Activated CD8-positive, alpha-beta memory T cell treated with anti-CD3 and anti-CD28 coated beads, Interleukin-2, amount 50 U/mL, for 1 hour (primary cell): Measurements from ENCODE around the gene RAET1L.
"Not testable (repeated sequence)": the region's sequence is repeated elsewhere in the genome, so short reads cannot be mapped to it uniquely, and the experiment has no call there.

Source experiments
- DNase-seq: peaks from one replicate; pipeline ENCODE4 v3.0.0-alpha.2; 2020; ENCODE audit errors: extremely low read depth

The RAET1L gene

DNA sequence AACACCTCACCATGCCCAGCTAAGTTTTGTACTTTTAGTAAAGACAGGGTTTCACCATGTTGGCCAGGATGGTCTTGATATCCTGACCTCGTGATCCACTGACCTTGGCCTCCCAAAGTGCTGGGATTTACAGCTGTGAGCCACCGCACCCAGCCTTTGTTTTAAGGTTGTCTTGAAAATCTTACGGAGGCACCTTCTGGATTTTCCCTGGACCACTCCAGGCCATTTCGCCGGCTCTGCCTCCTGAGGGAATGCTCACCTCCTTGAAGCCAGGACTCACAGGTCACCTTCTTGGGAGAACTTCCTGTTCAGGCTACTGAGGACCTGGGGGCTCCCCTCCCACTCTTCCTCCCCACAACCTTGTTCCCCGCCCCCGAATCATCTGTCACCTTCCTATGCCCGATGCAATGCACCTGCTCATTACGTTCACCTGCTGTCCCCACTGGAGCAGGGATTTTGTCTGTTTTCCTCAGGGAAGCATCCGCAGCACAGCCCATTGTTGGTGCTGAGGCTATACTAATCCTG, 19.4 kb upstream of the RAET1L start:
- no peak for DNase-seq

DNA sequence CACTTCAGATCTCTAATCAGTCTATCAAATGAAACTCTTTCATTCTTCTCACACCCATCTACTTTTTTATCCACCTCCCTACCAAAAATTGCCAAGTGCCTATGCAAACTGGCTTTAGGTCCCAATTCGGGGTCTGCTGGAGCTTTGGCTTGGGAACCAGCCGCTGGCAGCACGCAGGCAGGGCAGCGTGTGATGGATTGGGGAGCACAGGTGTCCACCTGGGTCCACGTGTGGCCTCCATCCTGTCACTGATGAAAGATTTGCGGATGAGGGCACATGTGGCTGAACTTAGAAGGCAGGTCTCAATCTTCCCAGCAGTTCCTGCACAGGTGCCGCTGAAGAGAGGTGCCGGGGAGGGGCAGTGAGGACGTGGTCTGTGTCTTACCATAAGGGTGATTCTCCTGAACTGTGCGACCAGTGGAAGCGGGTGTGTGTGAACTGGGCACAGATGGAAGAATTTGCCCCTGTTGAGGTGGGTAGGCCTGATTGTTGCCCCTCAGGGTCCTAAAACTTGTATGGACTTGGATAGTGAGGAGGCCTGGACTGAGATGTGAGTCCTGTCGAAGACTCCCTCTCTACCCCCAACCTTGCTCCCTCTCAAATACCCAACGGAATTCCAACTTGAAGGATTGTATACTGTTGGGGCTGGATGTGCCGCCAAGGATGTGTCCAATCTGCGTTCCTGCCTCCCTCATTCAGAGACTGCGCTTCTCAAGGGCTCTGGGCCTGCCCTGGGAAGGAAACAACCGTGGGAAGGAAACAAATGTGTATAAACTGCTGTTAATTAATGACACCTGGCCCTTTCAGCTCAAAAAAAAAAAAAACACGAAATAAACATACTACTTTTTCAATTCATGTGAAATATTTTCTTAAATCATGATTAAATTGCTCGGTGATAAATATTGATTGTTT, 18.4 kb upstream of the RAET1L start:
- DNase-seq, result no peak

DNA sequence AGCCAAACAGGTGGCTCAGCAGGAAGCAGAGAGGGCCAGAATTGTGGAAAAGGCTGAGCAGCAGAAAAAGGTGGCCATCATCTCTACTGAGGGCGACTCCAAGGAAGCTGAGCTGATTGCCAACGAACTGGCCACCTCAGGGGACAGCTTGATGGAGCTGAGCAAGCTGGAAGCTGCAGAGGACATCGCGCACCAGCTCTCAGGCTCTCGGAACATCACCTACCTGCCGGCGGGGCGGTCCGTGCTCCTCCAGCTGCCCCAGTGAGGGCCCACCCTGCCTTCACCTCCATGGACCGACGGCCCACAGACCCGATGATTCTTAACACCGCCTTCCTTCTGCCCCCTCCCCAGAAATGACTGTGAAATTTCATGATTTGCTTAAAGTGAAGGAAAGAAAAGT, 17.8 kb upstream of the RAET1L start:
- DNase-seq, result no peak

DNA sequence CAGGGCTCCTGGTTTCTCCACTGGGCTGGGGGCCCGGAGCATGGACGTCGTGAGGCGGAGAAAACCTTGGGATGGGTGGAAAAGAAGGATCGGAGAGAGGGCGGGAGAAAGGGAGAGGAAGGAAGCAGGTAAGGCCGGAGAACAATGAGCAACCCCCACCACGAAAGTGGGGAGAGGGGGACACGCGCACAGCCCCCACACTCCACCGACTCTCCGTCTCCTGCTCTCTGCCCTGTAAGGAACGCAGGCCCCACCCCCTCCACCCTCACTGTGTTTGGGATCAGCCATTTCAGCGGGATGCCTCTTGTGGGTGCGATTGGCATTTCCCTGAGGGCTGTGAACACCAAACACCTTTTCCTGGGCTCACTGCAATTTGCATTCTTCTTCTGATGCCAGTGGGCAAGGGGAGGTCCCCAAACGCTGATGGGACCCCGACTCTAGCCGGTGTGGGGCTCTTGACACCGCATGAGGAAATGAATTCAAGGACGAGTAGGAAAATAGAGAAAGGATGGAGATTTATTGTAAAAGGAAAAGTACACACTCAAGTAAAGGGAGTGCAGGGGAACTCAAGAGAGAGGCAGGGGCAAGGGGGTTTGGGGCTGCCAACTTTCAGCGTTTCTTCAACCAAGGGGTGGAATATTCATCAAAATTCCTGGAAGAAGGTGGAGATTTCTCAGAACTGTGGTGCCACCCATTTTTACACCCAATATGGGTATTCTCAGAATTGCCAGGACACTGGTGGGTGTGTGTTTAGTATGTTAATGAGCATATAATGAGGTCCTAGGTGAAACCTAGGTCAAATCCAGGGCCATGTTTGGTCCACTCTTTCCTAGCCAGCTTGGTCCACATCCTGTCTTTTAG, 13.1 kb upstream of the RAET1L start:
- no peak for DNase-seq

DNA sequence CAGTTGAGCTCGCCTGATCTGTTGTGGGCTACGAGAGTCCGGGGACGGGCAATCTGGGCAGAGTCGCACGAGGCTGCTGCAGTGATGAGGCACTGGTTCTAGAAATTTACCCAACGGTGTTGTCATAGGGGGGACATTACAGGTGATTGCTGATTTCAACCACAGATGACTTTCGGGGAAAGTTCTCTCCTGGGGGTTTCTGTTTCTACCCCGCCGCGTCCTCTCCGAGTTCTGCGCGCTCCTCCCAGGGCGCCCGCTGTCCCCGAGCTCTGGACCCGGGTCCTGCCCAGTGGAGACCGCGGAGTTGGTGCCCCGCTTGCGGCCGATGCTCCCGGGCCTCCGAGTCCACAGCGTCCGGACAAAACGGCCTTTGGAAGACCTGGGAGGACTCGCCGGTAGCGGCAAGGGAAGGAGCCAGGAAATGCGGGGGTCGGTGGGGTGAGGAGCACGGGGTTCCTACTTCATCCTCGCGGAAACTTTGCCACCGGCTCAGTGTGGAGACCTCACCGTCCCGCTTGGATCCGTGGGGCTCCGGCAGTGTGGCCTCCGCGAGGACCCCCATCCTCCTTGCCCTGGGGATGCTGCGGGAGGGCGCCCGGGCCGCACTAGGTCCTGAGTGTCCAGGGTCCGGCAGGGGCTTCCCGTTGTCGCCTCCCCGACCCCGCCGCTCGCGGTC, 12.3 kb upstream of the RAET1L start:
- no peak for DNase-seq

DNA sequence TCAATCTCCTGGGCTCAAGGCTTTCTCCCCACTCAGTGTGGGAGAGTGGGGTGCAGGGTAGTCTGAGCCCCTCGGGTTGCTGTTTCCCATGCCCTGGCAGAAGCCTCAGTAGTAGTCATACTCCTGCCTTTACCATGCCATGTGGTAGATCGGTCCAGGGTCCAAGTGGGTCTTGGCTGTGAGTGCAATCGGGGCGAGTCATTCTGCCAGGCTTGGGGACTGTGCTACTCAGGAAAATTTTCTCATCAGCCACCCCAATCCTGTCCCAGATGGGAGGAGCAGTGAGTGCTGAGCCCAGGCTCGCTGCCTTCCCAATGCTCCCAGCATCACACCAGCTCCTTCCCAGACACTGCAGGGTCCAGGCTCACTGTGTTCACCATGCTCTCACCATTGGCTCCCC, 10.7 kb upstream of the RAET1L start:
- no peak for DNase-seq

DNA sequence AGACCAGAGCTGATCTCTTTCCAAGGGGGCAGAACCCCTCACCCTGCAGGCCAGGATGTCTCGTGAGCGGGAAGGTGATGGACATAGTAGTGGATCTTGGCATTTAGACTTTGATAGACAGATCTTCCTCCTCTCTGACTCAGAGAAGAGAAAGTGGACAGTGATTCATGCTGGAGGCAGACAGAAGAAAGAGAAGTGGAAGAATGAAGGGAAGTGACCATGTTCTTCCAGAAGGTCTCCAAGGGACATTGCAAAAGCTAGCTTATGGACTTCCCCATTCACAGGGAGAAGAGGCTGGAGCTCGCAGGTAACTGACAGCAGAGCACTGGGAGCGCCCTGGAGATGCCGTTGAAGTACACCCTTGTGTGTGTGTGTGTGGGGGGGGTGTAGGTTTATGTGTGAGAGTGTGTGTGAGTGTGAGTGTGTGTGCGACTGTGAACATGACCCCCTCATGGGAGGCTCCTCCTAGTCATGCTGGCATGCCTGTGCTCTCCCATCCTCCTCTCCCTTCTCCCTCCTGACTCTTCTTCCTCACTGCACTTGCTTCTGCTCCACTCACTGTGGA, 8.0 kb upstream of the RAET1L start:
- DNase-seq, result no peak

DNA sequence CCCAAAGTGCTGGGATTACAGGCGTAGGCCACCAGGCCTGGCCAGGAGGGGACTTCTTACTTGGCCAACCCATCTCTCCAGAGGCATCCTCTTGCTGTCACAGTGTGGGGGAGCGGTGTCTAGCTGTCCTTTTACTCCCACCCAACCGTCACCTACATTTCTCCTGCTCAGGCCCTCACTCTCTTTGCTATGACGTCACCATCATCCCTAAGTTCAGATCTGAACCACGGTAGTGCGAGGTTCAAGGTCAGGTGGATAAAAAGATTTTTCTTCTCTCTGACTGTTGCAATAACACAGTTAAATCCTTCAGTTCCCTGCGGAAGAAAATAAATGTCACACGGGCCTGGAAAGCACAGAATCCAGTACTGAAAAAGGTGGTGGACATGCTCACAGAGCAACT, 7.3 kb upstream of the RAET1L start:
- DNase-seq, result no peak

DNA sequence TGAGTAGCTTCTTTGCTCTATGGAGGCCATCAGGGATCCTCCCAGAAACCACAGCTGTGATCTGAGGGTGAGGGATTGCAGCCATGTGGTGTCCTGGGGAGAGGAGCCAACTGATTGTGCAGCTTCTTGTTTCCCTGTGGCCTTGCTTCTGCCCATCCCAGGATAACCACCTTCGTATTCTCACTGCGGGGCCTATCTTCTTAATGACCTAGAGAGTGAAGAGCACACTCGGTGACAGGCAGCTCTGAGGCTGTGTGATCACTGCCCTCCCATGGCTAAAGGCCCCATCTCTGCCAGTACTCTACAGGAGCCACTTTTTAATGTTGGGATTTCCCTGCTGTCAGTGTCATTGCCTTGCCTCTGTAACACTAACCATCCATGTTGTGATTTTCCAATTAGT, 5.3 kb upstream of the RAET1L start:
- no peak for DNase-seq

DNA sequence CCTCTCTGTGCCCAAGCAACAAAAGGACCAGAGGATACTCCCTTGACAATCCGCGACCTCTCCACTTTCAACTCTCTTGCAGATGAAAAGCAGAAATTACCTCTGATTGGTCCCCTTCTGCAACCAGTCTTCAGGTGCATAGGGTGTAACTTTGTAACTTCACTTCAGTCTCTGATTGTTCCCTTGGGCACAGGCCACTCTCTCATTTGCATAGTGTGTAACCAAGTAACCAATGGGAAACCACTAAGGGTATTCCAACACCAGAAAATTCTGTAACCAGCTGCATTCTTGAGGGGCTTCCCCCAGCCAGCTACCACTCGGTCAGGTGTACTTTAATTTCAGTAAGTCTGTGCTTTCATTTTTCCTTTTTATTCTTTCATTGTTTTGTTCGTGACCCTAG, 4.4 kb upstream of the RAET1L start:
- no peak for DNase-seq

DNA sequence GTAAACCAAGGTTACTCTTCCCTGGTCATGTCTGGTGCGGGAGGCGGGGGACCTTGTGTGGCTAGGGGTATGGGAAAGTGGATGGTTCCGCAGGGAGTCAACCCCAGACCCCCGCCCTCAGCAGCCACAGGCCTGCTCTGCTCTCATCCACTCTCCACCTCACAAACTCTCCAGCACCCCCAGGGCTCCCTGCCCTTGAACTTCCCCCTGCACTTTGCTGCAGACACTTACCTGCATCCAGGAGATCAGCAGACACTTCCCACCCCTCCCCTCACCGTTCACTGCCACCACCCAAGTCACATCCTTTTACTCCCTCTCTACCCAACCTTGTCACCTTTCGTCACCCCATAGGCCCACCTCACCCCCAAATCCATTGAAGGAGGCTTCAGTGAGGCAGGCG, 3.9 kb upstream of the RAET1L start:
- DNase-seq, result no peak

DNA sequence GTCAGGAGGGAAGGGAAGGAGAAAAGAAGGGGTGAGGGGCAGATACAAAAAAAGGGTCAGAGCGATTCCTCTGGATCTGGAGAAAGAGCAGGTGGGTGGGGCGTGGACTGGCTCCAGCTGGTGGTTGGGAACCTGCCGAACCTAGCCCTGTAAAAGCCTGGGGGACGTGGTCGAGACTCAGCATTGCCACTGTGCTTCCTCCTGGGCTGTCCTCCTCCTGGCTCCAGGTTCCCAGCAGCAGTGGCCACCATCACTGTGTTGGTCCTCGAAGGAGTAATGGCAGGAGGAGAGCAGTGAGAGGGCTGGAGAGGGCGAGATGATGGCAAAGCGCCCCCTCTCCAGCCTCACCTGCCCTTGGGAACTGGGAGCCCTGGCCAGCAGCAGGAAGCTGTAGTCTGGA, 3.5 kb upstream of the RAET1L start:
- no peak for DNase-seq

DNA sequence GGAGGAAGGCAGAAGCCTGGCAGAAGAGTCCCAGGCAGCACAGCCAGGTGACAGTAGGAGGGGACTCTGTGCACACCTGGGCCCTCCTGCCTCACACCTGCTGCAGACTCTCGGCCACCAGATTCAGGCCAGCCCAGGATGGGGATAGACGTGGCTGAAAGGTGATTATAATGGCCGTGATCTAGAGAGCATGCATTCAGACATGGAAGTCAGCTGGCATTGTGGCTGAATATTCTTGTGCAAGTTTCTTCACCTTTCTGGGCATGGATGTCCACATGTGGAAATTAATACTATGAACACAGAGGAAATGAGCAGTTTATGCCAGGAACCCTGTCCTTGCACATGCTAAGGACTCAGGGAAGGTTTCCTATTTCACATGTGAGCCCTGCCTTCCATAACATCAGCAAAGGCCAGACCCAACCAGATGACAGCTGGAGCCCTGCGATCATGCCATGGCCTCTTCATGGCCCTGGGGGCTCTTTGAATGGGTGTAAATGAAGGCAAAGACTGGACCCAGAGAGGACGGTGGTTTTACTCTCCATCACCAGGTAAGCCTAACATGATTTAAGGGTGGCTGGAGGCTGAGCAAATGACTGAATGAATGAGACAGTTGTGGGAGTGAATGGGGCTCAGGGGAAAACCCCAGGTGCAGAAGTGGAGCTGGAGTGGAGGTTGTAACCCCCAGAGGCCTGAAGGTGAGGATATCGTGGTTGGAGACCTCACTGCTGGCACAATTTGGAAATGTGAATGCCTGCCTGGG, 2.7 kb upstream of the RAET1L start:
- DNase-seq, result no peak

DNA sequence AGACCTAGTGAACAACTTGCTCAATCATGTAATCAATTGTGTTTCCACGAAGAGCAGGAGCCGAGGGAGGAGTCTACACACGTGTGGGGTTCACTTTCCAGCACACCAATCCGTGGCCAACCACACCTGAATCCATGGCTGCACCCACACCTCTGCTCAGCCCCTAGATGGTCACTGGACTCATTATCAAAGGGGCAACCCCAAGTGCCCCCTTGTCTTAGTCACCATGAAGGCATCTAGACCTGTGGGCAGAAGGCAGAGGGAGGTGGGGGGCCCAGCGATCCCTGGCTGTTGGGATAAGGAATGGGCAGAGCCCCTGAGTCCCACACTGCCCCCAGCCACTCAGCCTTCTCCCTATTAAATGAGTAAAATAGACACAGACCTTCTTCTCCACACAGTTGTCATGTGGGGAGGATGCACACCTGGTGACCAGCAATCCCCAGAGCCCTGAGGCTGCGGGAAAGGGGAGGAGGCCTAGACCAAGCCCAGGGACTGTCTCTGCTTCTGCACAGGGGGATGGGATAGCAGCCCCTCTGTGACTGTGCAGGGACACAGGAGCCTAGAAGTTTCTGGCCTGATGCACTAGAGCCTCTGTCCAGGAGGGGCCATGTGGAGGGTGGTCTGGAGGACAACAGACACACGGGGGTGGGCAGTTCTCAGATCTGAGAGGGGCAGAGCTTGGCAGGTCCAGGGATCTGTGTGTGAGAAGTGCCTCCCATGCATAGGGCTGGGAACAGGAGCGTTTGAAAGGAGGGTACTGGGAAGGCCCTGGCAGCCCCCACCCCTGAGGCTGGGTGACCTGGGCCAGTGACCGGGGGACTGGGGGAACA, 1.9 kb upstream of the RAET1L start:
- DNase-seq, result no peak

DNA sequence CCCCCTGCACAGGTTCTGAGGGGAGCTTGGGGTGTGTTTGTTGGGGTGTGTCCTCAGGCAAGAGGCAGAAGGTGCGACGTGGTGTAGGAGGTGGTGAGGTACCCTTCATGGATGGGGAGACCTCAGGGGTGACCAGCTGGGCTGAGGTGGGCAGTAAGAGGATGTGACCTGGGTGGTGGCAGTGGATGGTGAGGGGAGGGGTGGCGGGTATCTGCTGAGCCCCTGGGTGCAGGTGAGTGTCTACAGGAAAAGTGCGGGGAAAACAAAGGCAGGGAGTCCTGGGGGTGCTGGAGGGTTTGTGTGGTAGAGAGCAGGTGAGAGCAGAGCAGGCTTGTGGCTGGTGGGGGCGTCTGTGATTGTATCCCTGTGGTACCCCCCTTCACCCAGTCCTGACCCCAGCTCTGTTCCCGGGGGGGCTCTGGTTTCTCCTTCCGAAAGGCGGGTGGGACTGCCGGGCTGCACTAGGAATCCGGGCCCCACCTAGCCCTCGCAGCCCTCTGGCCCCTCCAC, 631 bp downstream of the RAET1L start:
- DNase-seq, result no peak

DNA sequence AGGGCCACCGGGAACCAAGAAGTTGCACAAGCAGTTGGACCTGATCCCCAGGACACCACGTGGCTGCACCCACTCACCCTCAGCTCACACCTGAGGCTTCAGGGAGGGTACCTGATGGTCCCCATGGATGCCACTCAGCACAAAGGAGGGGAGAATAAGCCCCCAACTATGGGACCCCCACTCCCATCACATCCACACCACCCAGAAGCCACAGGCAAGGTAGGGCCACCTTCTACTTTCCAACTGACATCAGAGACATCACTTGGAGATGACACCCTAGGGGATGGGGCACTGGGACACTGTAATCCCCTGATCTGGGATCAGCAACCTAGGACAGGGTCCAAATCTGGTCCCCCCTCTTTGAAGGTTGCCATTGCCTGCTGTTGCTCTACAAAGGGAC, 1.3 kb downstream of the RAET1L start:
- DNase-seq, result not testable (repeated sequence)

DNA sequence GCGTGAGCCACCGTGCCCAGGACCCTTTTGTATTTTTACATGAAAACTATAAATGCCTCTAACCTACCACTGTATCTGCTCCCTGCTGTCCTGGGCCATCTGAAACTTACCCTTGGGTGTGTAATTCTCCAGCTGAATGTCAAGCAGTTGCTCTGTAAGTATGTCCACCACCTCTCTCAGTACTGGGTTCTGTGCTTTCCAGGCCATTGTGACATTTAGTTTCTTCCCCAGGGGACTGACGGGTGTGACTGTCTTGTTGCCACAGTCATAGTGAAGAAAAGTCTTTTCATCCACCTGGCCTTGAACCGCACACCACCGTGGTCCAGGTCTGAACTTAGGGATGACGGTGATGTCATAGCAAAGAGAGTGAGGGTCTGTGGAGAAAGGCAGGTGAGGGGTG, 3.5 kb downstream of the RAET1L start:
- DNase-seq, result not testable (repeated sequence)

DNA sequence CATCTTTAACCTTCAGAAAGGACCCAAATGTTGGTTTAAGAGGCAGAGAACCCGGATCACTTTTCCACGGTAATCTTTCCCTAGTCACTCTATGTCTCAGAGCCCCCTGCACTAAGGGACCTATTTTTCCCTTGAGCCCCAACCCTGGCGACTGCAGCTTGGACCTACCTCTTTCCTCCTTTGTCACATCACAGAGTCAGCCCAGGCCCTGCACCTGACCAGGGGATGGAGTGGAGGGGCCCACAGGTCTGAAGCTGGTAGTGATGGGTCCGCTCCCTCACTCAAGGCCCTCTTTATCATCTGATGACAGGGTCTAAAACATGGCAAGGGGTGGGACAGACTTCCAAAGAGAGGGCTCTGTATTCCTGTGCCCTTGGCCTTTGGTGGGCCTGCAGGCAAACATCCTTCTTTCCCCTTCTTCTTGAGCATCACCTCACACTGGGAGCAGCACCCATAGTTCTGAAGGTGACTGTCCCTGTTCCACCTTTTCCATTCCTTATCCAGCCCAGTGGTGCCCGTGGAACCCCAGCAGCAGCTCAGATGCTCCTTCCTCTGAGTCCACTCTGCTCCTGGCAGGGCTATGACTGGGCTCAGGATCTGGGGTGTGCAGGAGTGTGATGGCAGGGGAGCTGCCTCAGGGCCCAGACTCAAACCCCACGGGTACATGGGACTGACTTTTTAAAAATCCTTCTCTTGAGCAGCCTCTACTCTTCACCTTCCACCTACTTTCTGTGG, 6.3 kb downstream of the RAET1L start:
- no peak for DNase-seq

DNA sequence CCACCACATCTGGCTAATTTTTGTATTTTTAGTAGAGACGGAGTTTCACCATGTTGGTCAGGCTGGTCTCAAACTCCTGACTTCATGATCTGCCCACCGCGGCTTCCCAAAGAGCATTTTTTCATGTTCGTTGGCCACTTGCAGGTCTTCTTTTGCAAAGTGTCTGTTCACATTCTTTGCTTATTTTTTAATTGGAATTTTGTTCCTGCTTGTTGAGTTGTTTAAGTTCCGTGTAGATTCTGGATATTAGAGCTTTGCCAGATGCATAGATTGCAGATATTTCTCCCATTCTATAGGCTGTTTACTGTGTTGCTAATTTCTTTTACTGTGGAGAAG, 8.2 kb downstream of the RAET1L start:
- DNase-seq, result not testable (repeated sequence)
